MG63 (cell line): ENCODE results near the gene COMMD9. TPM values are rescaled to one million over a fixed set of nuclear protein-coding genes. Genes with fewer than 3 reads are reported as not detected.
A peak's percentile ranks its signal among the peaks of the same experiment; 100 is the strongest.
"Not testable (repeated sequence)": the region's sequence is repeated elsewhere in the genome, so short reads cannot be mapped to it uniquely, and the experiment has no call there.

ENCODE experiments used
- DNase-seq: peaks from one replicate; pipeline ENCODE4 v3.0.0-alpha.2; 2020
- H3K27me3 ChIP-seq: fragments of 250-450 bp; sonication (Bioruptor Pico); 2 replicates; pipeline ENCODE4 v1.5.1; 2020; ENCODE audit warnings: mild to moderate bottlenecking, moderate library complexity
- H3K36me3 ChIP-seq: fragments of 250-450 bp; sonication (Bioruptor Pico); 2 replicates; pipeline ENCODE4 v1.5.1; 2020; ENCODE audit warnings: mild to moderate bottlenecking, moderate library complexity
- H3K4me3 ChIP-seq: fragments of 250-450 bp; sonication (Bioruptor Pico); 2 replicates; pipeline ENCODE4 v1.5.1; 2020; ENCODE audit warnings: mild to moderate bottlenecking, moderate library complexity
- H3K9me3 ChIP-seq: fragments of 250-450 bp; sonication (Bioruptor Pico); 2 replicates; pipeline ENCODE4 v1.5.1; 2020; ENCODE audit warnings: mild to moderate bottlenecking, moderate library complexity
- total RNA-seq: library from RNA; depleted of rRNA; stranded (reverse); fragments of >200 nt; shearing (Covaris generic); gene quantifications from 2 replicates; pipeline ENCODE4 v1.2.3, GENCODE V29; 2014; ENCODE audit warnings: low replicate concordance; rRNA removed

The COMMD9 gene
- 19.2 and 130 TPM in 2 replicates for total RNA-seq

DNA sequence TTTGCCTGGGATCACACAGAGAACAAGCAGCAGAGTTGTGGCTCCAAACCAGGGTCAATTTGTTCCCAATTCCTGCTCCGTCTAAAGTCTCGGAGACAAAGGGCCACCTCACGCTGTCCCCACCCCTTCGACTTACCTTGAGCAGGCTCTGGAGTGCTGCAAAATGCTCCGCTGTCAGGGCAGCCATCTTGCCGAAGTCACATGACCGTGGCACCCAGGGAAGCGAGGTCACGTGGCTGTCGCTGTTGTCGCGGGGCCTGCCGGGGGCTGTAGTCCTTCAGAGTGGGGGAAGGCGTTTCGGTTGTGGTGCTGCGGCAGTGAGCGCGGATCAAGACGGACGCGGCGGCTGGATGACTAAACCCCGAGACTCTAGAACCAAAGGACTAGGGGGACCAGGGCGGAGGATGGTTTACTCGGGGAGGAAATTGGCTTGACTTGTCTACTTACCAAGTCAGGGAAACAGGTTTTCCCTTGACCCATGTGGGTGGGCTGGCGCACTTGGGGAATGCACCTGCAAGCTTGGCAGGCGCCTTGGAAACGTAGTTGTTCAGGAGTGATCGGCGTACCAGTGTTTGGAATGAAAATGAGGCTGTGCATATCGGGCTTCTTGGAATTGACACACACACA, at the start of gene COMMD9:
TSS of gene COMMD9 (minus strand) at position 199 of the 627 bp plus-strand sequence. CDS start at position 187, 12 bp downstream.
- H3K9me3 ChIP-seq, result no peaks in the 10 kb centered on the region
- H3K36me3 ChIP-seq, result no peaks in the 10 kb centered on the region
- peak within 1 kb of the TSS; percentile 72 for H3K4me3 ChIP-seq
- peak; percentile 95 for DNase-seq
- H3K27me3 ChIP-seq, result no peaks in the 10 kb centered on the region; the same call in 1 of the 2 replicates

DNA sequence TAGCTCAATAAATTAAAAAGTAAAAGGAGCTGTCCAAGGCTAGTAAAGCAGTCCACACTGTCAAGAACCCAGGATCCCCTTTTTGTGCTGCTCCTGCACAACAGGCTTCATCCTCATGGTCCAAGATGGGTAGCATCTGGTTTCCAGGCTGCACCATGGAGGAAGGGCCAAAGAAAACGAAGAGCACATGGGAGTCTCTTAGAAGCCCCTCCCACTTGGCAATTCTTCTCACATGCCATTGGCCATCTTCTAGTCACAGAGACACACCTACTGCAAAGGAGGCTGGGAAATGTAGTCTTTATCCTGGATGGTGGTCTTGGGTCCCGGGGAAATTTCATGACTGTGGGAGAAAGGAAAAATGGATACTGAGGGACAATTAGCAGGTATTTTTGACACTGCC, 44.7 kb upstream of the COMMD9 start:
- DNase-seq, result peak; percentile 29
- Histone ChIP-seq H3K27me3 (peaks cover 10% of the 10 kb centered on the region), H3K9me3 (no peaks in the 10 kb centered on the region; the same call in 1 of the 2 replicates), H3K4me3 (no peak overlapping the region), H3K36me3 (no peaks in the 10 kb centered on the region)

DNA sequence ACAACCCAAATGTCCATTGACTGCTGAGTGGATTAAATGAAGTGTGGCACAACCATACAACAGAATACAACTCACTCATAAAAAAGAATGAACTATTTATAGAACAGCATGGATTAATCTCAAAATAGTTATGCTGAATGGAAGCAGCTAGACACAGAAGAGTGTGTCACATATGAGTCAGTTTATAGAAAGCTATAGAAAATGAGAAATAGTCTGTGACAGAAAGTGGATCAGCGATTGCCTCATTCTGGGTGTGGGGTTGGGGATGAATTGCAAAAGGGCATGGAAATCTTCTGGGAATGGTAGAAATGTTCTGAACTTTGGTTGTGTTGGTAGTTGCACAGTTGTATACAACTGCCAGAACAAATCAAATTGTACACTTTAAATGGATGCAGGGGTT, 44.2 kb upstream of the COMMD9 start:
- Histone ChIP-seq H3K27me3 (peaks cover 10% of the 10 kb centered on the region), H3K4me3 (no peak overlapping the region), H3K36me3 (no peaks in the 10 kb centered on the region), H3K9me3 (no peaks in the 10 kb centered on the region; the same call in 1 of the 2 replicates)
- no peak for DNase-seq

DNA sequence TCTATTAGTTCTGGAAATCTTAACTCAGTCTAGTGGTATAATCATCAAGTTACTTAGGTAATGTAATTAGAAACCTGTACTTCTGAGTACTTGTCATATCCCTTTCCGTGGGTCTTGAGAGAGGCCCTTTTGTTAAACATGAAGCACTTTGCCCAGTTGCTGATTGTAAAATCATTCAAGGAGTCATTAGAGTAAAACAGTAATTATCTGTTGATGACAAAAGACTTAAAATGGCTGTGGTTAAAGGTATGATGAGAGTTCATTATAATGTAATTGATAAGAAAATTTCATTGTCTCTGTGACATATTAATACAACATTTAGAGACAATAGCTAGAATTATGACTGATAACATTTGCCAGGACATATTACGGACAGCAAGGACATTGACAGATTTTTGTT, 41.2 kb upstream of the COMMD9 start:
- H3K36me3 ChIP-seq, result no peaks in the 10 kb centered on the region
- no peaks in the 10 kb centered on the region; the same call in 1 of the 2 replicates for H3K9me3 ChIP-seq
- DNase-seq, result no peak
- H3K27me3 ChIP-seq, result peaks cover 13% of the 10 kb centered on the region
- H3K4me3 ChIP-seq, result no peak overlapping the region

DNA sequence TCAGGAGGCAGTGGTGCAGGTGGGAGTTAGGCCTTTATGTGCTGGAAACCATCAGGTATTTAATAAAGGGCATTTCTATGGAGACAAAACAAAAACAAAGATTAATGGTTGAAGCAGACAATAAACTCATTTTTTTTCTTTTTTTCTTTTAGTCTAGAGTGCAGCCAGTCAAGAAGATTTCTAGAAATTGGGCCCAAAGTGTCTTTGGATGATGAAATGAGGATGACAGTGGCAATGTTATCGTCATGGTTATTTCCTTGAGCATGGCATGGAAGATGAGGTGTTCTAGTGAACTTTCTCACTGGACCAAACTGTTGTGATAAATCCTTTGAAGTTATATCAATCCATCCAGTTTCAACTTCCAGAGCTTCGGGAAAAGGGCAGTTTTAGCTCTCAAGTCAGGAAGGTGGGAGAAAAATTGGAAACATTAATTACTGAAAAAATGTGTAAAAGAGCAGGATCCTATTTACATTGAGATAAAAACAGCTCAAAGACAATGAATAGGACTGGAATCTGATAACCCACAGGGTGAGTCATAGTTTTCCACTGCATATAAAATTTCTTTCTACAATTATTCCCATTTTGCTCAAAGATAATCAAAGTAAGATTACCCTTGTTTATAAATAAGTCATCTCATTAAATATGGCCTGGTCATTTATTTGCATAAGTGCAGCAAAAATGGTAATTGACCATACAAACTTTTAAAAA, 39.9 kb upstream of the COMMD9 start:
- H3K27me3 ChIP-seq, result peaks cover 16% of the 10 kb centered on the region
- H3K4me3 ChIP-seq, result no peak overlapping the region
- no peaks in the 10 kb centered on the region; the same call in 1 of the 2 replicates for H3K9me3 ChIP-seq
- no peak for DNase-seq
- H3K36me3 ChIP-seq, result no peaks in the 10 kb centered on the region

DNA sequence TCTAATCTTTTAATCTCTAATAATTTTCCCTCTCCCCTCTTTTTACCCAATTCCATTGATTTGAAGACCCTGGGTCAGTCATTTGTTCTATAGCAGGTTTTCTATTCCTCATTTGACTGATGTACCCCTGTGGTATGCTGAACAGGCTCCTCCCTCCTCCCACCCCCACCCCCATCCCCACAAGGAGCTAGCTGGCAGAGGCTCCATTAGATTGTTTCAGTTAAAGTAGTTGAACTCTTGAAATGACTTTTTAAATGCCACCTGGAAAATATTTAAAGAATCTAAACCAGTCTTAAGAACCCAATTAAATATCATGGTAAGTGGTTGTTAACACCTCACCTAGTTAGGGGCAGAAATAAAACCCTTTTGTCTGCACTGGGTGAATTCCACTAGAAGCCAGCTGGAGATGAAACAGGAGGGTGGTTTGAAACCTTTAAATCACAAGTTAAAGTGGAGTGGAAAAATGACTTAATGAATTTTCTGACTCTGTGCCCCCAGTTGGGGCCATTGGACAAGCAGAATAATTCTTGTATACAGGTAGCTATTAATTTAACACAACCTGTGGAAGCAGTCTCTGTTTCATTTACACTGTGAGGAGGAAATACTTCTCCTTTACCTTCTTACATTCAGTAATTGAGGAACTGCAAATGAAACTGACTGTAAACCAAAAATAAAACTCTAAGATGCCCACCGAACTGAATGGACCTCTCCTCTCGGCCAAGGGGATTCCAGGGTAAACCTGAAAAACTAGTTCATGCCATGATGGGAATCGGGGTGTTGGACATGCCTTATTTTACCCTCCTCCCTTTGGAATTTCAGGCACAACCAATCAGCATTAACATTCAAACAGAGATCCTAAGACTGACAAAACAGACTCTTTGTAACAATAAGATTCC, 37.5 kb upstream of the COMMD9 start:
- Histone ChIP-seq H3K4me3 (no peak overlapping the region), H3K36me3 (no peaks in the 10 kb centered on the region), H3K9me3 (no peaks in the 10 kb centered on the region), H3K27me3 (peaks cover 15% of the 10 kb centered on the region)
- no peak for DNase-seq

DNA sequence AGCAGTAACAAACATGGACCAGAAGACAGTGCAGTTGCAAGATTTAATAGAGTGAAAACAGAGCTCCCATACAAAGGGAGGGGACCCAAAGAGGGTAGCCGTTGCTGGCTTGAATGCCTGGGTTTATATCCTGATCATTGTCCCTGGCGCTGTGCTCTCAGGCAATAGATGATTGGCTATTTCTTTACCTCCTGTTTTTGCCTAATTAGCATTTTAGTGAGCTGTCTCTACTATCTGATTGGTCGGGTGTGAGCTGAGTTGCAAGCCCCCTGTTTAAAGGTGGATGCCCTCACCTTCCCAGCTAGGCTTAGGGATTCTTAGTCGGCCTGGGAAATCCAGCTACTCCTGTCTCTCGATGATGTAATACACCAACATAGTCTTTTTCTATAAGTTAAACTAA, 36.2 kb upstream of the COMMD9 start:
- H3K4me3 ChIP-seq, H3K27me3 ChIP-seq: not testable (repeated sequence)

DNA sequence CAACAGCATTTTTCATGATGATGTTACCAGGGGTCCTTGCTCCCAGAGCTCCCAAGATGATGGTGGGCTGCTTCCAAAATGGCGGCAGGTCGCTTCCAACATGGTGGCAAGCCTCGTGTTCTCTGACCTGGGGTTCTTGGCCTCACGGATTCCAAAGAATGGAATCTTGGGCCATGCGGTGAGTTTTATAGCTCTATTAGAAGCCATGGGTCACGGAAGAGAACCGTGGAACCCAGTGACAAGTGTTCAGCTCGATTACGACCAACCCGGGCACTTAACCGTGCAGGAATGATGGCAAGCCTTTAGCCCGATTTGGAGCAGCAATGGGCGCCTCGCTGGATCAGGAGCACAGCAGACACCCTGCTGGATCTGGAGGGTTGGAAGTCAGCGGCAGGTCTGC, 35.7 kb upstream of the COMMD9 start:
- not testable (repeated sequence) for H3K9me3 ChIP-seq, DNase-seq, H3K36me3 ChIP-seq, H3K4me3 ChIP-seq
- H3K27me3 ChIP-seq, result peaks cover 10% of the 10 kb centered on the region

More for the DNA sequence above, 36.2 kb upstream of the COMMD9 start:
- not testable (repeated sequence) for DNase-seq, H3K9me3 ChIP-seq, H3K36me3 ChIP-seq

DNA sequence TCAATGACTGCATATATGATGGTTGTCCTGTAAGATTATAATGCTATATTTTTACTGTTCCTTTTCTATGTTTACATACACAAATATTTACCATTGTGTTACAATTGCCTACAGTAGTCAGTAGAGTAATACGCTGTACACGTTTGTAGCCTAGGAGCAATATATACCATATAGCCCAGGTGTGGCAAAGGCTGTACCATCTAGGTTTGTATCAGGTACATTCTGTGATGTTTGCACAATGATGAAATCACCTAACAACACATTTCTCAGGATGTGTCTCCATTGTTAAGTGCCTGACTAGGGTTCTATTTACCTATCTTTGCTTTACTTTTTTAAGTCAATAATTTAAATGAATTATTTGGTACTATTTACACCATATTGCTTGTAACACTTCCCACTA, 28.8 kb upstream of the COMMD9 start:
- Histone ChIP-seq H3K36me3 (no peaks in the 10 kb centered on the region), H3K4me3 (no peak overlapping the region), H3K27me3 (peaks cover 52% of the 10 kb centered on the region), H3K9me3 (no peaks in the 10 kb centered on the region)
- no peak for DNase-seq

DNA sequence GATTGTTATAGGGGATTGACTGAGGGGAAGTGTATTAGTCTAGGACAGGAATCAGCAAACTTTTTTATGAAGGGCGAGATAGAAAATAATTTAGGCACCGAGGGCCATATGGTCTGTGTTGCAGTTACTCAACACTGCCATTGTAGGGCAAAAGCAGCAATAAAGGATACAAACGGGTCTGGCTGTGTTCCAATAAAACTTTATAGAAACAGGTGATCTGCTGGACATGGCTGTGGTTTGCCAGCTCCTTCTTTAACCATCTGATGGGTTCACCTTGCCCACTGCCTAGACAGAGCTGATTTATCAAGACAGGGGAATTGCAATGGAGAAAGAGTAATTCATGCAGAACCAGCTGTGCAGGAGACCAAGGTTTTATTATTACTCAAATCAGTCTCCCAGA, 26.8 kb upstream of the COMMD9 start:
- no peak for DNase-seq
- peaks cover 60% of the 10 kb centered on the region for H3K27me3 ChIP-seq
- H3K9me3 ChIP-seq, result no peaks in the 10 kb centered on the region
- no peak overlapping the region for H3K4me3 ChIP-seq
- no peaks in the 10 kb centered on the region for H3K36me3 ChIP-seq

DNA sequence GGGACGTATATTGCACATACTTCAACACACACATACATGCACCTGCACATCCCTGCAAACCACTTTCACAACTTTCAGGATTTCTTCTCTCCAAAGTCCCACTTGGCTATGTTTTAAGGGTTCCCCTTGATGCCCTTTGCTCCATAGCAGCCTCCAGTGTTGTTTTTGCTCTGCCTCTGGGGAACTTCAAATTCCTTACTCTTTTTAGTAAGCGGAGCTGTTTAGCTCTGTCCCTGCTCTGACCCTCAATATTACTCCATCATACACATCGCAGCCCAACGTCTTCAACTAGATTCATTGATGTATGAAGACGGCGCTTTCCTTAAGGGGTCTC, 25.2 kb upstream of the COMMD9 start:
- H3K9me3 ChIP-seq, result no peaks in the 10 kb centered on the region
- no peak for DNase-seq
- no peaks in the 10 kb centered on the region for H3K36me3 ChIP-seq
- no peak overlapping the region for H3K4me3 ChIP-seq
- peaks cover 58% of the 10 kb centered on the region for H3K27me3 ChIP-seq

DNA sequence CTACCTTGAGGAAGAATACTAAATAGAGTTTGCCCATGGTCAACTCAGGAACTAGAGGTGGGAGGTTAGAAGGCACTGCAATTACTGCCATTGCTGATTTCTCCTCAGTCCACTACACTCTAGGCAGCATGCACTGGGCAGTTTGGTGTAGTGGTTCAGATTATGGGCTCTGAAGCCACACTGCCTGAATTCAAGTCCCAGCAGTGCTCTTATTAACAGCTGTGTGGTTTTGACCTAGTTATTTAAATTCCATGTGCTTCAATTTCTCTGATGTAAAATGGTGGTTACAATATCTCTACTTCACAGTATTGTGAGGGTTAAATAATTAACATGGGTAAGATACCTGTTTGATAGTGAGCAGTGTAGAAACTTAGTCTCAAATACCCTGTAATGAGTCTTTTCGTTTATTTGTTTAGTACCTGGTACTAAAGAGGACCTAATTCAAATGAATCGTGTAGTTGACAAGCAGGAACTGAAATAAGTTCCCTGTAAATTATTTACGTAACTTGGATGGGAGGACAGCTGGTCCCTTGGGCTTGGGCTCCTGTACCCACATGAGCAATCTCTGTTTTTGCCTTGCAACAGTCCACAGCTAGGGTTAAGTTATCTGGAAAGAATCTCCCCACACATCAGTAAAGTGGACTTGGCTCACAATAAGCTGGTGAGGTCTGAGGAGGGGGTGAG, 24.7 kb upstream of the COMMD9 start:
- Histone ChIP-seq H3K4me3 (no peak overlapping the region), H3K36me3 (no peaks in the 10 kb centered on the region), H3K27me3 (peaks cover 54% of the 10 kb centered on the region), H3K9me3 (no peaks in the 10 kb centered on the region)
- no peak for DNase-seq

DNA sequence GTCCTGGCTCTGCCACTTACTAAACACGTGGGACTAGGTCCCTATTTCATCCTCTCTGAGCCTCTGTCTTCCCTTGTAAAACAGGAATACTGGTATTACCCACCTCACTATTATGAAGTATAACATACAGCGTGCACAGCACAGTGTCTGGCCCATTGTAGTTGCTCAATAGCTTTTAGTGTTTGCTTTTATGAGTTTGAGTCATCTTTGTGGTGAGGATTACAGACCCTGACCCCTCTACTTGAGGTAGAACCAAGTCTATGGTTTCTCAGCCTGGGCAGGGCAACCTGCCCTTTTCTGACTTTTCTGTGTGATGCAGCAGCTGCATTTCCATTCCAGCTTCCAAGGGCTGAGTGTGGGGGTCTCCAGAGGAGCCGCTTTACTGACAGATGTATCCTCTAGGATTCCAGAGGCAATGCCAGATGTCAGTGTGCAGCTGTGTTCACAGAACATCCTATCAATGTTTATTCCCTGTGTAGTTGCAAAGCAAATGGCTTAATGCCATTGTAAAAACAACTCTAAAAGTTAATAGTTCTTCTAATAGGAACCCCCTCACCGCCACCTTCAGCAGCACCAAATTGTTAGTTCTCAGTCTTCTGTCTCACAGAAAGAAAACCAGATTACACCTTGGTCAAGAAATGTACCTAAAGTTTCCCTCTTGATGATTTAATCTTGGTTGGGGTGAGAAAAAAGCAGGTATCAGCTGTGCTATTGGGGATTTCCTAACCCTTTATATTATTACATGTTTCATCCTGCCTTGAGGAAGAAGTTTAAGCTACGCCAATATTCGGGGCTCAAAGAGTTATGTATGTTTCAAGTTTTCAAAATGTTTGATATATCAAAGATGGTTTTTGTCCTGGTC, 23.6 kb upstream of the COMMD9 start:
- H3K9me3 ChIP-seq, result no peaks in the 10 kb centered on the region
- H3K36me3 ChIP-seq, result no peaks in the 10 kb centered on the region
- no peak overlapping the region for H3K4me3 ChIP-seq
- no peak for DNase-seq
- peaks cover 48% of the 10 kb centered on the region for H3K27me3 ChIP-seq

DNA sequence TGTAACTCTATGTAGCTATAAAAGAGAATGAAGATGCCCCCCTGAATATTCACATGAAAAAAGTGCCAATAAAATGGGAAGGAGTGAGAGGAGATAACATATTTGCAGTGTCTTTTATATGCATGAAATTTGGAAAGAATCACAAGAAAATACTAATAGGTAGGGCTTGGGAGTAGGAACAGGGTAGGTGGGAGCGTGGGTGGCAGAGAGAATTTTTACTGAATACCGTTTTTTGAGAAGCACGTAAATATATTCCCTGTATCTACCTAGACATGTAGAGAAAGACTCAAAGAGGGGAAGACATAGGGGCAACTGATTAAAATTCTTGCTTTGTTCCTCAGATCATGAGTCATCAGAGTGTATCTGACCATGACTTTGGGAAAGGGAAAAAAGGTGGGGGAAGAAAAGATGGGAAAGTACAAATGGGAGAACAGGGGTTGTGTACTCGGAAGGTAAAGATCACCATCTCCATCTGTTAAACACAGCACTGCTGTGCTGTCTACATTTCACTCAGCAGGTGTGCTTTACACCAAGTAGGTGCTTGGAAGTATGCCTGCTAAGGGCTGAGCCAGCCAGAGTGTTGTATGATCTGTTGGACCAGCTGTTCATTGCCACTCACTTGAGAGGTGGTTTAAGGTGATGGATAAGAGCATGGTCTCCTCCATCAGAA, 22.8 kb upstream of the COMMD9 start:
- H3K9me3 ChIP-seq, result no peaks in the 10 kb centered on the region

DNA sequence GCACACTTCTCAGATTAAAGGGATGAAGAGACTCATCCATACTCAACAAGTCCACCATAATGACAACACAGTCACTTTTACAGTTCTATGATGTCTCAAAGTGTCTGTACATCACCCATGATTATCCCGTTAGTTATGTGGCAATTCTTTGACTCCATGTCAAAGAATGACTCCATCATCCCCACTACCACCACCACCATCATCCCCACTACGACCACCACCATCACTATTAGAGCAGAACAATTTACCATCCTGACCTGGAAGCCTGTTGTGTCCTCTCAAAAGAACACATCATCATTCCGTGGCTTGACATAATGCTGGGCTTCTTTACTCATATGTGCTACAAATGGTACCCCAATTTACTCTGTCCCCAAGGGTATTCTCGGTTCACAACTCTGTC, 20.6 kb upstream of the COMMD9 start:
- Histone ChIP-seq H3K4me3 (no peak overlapping the region), H3K27me3 (peaks cover 25% of the 10 kb centered on the region), H3K9me3 (no peaks in the 10 kb centered on the region), H3K36me3 (no peaks in the 10 kb centered on the region)
- no peak for DNase-seq

More for the DNA sequence above, 22.8 kb upstream of the COMMD9 start:
- no peak for DNase-seq
- Histone ChIP-seq H3K4me3 (no peak overlapping the region), H3K27me3 (peaks cover 44% of the 10 kb centered on the region), H3K36me3 (no peaks in the 10 kb centered on the region)
